ENCODE measurements around the gene PADI1.

Gene PADI1

GRCh38 chr1:17198476-17199258, 6.3 kb upstream of the PADI1 start:
- no peak for DNase-seq

DNA sequence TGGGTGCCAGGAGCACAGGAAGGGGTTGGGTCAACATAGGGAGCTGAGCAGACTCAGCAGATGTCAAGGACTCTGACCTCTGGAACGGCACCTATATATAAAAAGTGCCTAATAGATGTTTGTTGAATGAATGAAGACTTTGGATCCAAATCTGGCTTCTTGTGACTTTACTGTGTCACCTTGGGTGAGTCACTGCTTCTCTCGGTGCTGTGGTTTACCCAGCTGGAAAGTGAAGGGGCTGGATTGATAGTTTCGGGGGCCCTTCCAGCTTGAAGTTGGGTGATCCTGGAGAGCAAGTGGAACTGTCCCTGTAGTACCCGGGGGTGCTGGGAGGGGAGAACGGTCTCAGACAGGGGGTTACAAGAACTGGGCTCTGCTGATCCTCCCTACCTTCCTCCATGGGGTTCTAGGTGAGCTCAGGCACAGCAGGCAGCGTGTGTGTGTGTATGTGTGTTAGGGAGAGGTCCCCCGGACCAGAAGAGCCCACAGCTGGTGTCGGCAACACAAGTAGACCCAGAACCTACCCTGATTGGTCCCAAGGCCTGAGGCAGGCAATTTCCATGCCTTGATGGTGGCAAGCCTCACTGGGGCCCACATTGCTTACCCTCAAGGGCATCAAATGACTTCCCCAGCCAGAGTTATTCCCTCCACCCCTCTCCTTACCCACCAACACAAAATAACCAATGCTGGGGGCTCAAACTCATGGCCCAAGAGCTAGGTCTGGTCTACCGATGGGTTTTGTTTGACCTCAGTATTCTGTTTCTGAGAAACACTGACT, 5.5 kb upstream of the PADI1 start:
- no peak for DNase-seq

DNA sequence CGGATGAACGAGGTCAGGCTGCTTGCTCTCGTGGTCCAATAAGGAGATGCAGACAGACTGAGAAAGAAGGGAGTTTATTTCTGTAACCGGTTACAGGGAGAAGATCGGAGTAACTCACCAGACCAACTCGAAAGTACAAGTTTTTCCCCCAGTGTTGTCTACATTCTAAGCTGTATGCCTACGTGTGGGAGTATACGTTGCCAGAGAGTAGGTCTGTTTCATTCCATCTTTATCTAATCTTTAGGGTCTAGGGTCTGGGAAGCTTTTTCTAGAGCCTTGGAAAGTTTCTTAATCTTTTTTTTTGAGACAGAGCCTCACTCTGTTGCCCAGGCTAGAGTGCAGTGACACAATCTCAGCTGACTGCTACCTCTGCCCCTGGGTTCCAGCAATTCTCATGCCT, 4.7 kb upstream of the PADI1 start:
- DNase-seq, result no peak

- no peak for DNase-seq
Measured at GRCh38 chr1:17200756-17201155, 4.2 kb upstream of the PADI1 start.

GRCh38 chr1:17201201-17202021, 3.5 kb upstream of the PADI1 start:
- DNase-seq, result peak; percentile 40

DNA sequence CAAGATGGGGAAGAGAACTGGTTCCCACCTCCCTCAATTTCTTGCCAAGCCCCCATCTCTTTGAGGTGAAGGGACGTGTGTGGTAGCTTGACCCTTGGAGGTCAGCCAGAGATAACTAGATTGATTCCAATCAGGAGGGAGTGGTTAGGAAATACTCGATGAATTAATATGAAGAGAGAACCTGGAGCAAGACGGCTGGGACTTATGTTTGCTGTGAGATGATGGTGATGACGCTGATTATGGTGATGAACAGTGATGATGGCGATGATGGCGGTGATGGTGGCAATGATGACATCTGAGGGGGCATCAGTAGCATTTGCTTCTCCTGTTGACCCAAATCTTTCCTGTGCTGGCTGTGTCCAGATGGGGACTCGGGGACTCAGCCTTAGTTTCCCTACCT, 724 bp downstream of the PADI1 start:
- no peak for DNase-seq

- no peak for DNase-seq
Measured at GRCh38 chr1:17206196-17206595, 1.3 kb downstream of the PADI1 start.

- DNase-seq, result no peak
Measured at GRCh38 chr1:17207046-17207445, 2.1 kb downstream of the PADI1 start.

DNA sequence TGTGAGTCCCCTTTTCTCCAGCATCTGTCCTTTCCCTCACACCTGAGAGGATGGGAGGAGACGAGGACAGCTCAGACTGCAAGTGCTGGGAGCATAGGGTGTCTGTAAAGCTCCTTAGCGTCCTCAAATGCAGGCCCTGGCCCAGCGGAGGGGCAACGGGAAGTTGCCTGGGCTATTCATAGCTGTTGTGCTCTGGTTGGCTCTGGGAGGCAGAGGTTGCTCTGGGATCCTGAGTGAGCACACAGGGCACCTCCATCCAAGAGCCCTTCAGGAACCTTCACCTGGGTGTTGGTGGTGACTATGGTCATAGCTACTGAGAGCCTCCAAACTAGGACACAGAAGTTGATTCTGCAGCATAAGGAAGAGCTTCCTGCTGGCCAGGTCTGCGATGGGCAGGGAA, 2.6 kb downstream of the PADI1 start:
- DNase-seq, result no peak

GRCh38 chr1:17207966-17208418, 3.1 kb downstream of the PADI1 start:
- DNase-seq, result peak; percentile 52

DNA sequence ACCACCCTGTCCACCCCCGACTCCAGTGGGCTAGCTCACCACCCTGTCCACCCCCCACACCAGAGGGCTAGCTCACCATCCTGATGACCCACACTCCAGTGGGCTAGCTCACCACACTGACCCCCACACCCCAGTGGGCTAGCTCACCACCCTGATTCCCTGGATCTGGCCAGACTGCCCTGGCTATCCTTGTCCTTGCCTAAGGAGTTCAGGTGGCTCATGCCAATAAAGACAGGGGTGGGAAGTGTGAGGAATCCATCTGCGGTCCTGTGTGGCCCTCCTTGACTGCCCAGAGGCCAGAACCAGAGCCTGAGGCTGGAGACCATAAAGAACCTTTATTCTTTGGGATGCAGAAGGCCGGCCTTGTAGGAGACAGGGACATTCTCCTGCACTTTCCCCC, 3.6 kb downstream of the PADI1 start:
- DNase-seq, result no peak

DNA sequence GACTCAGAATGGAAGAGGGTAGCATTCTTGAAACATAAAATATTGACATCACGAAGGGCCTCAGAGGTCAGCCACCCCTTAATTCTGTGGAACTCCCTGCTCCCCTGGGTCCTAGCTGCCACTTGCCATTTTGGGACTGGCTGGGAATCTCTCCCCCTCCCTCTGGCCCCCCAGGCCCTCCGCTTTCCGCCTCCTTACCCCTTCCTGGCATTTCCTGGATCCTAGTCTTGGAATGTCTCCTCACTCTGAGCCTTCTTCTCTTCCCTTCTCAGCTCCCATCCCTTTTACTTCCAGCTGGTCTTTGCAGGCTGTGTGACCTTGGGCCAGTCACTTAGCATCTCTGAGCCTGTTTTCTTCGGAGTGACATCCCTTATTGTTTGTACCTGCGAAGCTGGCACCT, 4.5 kb downstream of the PADI1 start:
- no peak for DNase-seq

DNA sequence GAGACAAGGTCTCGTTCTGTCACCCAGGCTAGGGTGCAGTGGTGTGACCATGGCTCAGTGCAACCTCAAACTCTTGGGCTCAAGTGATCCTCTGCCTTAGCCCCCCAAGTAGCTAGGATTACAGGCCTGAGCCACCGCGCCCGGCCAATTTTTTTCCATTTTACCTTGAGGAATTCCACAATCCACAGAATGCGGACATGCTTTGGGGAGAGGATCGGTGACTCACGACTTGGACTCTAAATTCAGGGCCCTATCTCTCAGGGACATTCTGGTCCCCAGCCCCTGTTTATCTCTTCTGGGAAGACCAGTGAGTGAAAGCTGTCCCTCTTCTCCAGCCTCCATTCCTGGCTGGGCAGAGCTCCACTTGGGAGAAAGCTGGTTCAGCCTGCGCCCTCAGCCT, 5.2 kb downstream of the PADI1 start:
- DNase-seq, result no peak

DNA sequence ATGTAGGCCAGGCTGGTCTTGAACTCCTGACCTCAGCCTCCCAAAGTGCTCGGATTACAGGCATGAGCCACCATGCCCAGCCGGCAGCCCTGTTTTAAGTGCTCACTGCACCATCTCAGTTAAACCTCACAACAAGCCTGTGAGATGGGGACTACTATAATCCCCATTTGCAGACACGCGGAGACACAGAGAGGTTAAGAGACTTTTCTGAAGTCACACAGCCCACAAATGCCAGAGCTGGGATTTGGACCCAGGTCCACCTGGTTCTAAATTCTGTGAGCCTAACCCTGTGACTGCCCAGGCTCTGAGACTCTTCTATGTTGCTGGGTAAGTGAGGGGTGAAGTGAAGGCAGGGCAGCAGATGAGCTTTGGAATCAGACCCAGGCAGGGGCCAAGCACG, 6.4 kb downstream of the PADI1 start:
- no peak for DNase-seq

DNA sequence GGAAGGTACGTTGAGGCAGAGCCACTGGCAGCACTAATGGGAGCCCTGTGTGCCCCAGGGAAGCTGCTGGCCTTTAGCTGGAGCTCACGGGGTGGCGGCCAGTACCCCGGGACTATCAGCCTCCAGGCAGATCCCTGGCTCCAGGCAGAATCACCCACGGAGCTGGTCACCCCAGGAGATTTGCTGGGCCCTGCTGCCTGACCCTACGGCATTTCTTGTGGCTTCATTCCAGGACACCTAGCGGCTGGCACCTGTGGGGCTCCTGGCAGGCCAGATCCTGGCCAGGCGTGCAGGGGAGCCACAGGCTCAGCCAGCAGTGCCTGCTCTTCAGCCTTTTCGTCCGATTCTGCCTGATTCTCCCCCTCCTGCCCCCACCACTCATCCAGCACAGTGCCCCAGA, 7.1 kb downstream of the PADI1 start:
- no peak for DNase-seq

DNA sequence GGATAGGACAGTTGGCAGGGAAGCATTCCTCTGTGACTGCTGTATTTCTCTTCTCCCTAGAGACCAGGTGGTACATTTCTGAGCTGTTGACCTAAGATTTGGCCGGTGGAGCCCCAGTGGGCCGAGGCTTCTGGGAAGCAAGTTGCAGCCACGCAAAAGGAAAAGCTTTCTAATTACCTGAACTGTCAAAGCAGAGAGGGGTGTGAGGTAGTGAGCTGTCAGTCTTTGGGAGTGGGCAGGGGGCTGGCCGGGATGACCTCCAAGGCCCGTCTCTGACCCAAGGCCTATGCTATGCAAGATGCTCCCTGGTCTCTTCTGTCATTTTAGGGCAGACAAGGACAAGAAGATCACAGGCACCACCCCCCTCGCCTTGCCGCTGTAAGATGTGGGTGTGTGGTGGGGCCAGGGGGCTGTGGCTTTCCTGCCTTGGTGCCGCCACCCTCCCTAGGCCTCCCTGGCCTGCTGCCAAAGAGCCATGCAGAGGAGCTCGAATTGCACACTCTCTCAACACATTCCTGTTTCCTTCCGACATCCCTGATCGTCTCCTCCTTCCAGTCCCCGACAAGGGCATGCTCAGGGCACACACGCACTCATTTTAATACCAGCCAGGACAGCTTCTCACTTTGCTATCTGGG, 7.7 kb downstream of the PADI1 start:
- peak; percentile 80 for DNase-seq

DNA sequence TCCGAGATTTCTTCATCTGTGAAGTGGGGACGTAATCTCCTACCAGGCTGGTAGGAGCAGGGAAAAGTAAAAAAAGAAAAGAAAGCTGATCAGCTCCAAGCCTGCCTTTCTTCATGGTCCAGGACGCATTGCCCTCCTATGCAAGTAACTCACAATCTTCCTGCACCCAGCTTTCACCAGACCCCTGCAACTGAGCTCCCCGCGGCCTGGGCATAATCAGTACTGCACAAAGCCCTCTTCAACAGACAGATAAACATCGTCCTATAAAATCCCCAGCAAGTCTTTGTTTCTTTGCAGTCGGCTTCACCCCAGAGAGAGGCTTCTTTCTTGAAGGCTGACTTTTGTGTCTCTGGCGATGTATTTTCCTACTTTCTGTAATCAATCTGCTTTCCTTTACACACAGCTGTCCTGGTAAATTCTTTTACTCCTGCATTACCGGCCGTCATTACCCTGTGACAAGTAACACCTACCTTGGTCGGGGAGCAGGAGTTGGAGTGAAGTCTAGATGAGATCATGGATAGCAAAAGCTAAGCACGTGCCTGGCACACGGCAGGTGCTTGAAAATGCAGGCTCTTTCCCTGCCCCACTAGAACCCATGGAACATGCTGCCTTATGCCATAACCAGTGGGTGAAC, 8.3 kb downstream of the PADI1 start:
- DNase-seq, result no peak

GRCh38 chr1:17213782-17214148, 8.8 kb downstream of the PADI1 start:
- DNase-seq, result no peak

GRCh38 chr1:17214876-17215544, 10.1 kb downstream of the PADI1 start:
- no peak for DNase-seq

DNA sequence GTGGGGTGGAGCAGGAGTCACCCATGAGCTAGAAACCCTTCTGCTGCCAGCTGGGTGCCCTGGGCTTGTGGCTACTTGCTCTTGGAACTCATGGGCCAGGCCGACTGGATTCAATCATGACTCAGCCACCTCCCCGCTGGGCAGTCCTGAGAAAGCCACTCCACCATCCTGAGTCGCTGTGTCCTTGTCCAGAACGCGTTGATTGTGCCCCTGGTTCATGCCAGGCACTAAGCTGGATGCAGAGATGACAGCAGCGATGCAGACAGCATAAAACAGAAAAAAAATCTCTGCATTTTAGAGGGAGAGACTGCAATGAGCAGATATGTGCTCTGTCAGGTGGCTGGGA, 10.6 kb downstream of the PADI1 start:
- DNase-seq, result no peak

GRCh38 chr1:17216078-17216477, 11.2 kb downstream of the PADI1 start:
- DNase-seq, result no peak

DNA sequence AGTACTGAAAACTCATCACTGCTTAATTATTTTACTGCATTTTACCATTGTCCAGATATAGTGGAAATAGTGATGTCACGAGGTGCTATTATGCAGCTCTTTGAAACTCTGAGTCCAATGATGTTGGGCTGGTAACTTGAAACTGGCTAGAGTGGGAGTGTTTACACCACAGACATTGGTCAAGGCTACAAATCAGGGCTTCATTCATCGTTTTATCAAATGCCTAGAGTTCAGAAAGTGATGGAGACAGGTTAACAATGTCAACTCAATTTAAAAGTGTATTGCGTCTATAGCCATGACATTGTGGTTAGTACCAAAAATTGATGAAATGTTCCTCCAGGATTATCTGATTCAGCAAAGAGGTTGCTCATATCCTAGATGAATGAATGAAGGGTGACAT, 12.7 kb downstream of the PADI1 start:
- no peak for DNase-seq

Measured in CD4-positive, alpha-beta T cell treated with Interleukin-6 for 4 hours (primary cell).